ENCODE data around the gene AURKA.

DNA sequence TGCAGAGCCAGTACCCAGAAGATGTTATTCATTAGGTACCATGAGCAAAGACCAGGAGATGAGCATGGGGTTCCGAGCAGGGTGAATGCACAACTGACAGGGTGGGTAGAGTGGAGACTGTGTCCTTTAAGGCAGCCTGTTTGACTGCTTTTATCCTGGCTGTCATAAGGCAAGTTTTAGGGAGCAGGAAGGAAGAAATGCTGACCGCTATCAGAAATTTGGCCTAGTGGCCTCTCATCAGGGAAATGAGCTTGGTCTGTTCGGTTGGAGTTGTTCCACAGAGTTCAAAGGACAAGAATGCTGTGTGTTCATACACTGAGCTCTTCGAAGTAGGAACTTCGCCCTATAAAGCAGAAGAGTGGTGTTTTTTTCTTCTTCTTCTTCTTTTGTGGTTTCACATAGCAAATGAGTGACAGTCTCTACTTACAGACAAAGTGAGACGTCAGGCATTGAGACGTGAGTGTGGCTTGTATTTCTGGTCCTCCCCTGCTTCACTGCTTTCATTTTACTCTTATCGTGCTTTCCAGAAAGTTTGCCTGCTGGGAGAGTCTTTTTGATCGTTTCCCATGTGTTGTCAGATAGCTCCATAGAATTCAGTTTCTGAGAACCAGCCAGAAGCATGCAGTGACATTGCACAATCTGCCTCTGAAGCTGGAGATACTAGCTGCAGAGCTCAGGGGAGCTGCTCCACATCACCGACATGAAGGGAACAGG is 19.9 kb upstream of the AURKA start, which contains the start of gene CASS4:
- TF ChIP-seq, protein P1, sequence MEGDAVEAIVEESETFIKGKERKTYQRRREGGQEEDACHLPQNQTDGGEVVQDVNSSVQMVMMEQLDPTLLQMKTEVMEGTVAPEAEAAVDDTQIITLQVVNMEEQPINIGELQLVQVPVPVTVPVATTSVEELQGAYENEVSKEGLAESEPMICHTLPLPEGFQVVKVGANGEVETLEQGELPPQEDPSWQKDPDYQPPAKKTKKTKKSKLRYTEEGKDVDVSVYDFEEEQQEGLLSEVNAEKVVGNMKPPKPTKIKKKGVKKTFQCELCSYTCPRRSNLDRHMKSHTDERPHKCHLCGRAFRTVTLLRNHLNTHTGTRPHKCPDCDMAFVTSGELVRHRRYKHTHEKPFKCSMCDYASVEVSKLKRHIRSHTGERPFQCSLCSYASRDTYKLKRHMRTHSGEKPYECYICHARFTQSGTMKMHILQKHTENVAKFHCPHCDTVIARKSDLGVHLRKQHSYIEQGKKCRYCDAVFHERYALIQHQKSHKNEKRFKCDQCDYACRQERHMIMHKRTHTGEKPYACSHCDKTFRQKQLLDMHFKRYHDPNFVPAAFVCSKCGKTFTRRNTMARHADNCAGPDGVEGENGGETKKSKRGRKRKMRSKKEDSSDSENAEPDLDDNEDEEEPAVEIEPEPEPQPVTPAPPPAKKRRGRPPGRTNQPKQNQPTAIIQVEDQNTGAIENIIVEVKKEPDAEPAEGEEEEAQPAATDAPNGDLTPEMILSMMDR (IDR thresholded peaks at IDR 0.05; ENCODE audit: insufficient read depth, low read length, poor library complexity, severe bottlenecking): no peak
- TF ChIP-seq EZH2phosphoT487 (conservative IDR thresholded peaks at IDR 0.05; ENCODE audit: low read length): no peak

All from SU-DHL-6 (cell line).